Progenitor cell of endocrine pancreas (in vitro differentiated cells): ENCODE measurements around the gene MTHFD1. TPM values are rescaled to one million over a fixed set of nuclear protein-coding genes. Genes with fewer than 3 reads are reported as not detected.

Source experiments
- DNase-seq: peaks from one replicate; pipeline ENCODE4 v3.0.0; 2021; ENCODE audit warnings: low spot score; ENCODE audit not compliant: unreplicated experiment
- H3K27ac Mint-ChIP-seq: 2 replicates; pipeline ENCODE4 v1.8.0; 2021; ENCODE audit warnings: mild to moderate bottlenecking, moderate library complexity, mixed read lengths
- H3K27me3 Mint-ChIP-seq: 2 replicates; pipeline ENCODE4 v1.8.0; 2021; ENCODE audit warnings: mixed read lengths
- H3K36me3 Mint-ChIP-seq: 2 replicates; pipeline ENCODE4 v1.8.0; 2022; ENCODE audit warnings: mixed read lengths; ENCODE audit not compliant: insufficient read depth
- H3K4me1 Mint-ChIP-seq: 2 replicates; pipeline ENCODE4 v1.8.0; 2021; ENCODE audit warnings: low read depth, mixed read lengths
- H3K4me3 Mint-ChIP-seq: 2 replicates; pipeline ENCODE4 v1.8.0; 2021; ENCODE audit warnings: low read depth, mild to moderate bottlenecking, moderate library complexity, mixed read lengths
- H3K9me3 Mint-ChIP-seq: 2 replicates; pipeline ENCODE4 v1.8.0; 2021; ENCODE audit warnings: low read depth, mixed read lengths
- CTCF ChIP-seq: fragments of 200-600 bp; sonication (generic); IDR thresholded peaks from one replicate; pipeline ENCODE4 v1.5.0; 2021; ENCODE audit warnings: antibody characterized with exemption, mild to moderate bottlenecking; ENCODE audit not compliant: unreplicated experiment
- total RNA-seq: library from RNA; stranded (reverse); gene quantifications from 2 replicates; pipeline ENCODE4 v1.2.1, GENCODE V29; 2021

Gene MTHFD1
- total RNA-seq, 1 donor from 2014 or later: 70.3 TPM

GRCh38 chr14:64493455-64493854 is 105.3 kb downstream of the MTHFD1 start:
- Mint-ChIP-seq H3K9me3 (no peaks in the 10 kb centered on the region), H3K4me1 (no peaks in the 10 kb centered on the region), H3K36me3 (peaks cover 4% of the 10 kb centered on the region), H3K4me3 (no peak overlapping the region), H3K27ac (peak overlapping the region; percentile 8), H3K27me3 (no peaks in the 10 kb centered on the region)
- no peak for TF ChIP-seq CTCF
- DNase-seq: no peak

GRCh38 chr14:64495252-64495651 is 107.1 kb downstream of the MTHFD1 start:
- peaks cover 3% of the 10 kb centered on the region for H3K4me1 Mint-ChIP-seq
- no peak overlapping the region for H3K4me3 Mint-ChIP-seq
- peaks cover 3% of the 10 kb centered on the region for H3K36me3 Mint-ChIP-seq
- no peaks in the 10 kb centered on the region for H3K9me3 Mint-ChIP-seq
- no peak overlapping the region for H3K27ac Mint-ChIP-seq
- H3K27me3 Mint-ChIP-seq: no peaks in the 10 kb centered on the region
- TF ChIP-seq CTCF: no peak
- no peak for DNase-seq

- Mint-ChIP-seq H3K4me1 (peaks cover 8% of the 10 kb centered on the region), H3K9me3 (no peaks in the 10 kb centered on the region), H3K27ac (no peak overlapping the region), H3K27me3 (no peaks in the 10 kb centered on the region), H3K4me3 (no peak overlapping the region), H3K36me3 (peaks cover 1% of the 10 kb centered on the region)
- no peak for DNase-seq
- no peak for TF ChIP-seq CTCF
Measured at GRCh38 chr14:64496764-64497163, 108.6 kb downstream of the MTHFD1 start.

GRCh38 chr14:64500088-64500487 is 111.9 kb downstream of the MTHFD1 start:
- H3K9me3 Mint-ChIP-seq: no peaks in the 10 kb centered on the region
- H3K27ac Mint-ChIP-seq: no peak overlapping the region
- DNase-seq: no peak
- H3K27me3 Mint-ChIP-seq: no peaks in the 10 kb centered on the region
- TF ChIP-seq CTCF: no peak
- peaks cover 19% of the 10 kb centered on the region for H3K4me1 Mint-ChIP-seq
- no peaks in the 10 kb centered on the region for H3K36me3 Mint-ChIP-seq
- H3K4me3 Mint-ChIP-seq: no peak overlapping the region

- H3K27me3 Mint-ChIP-seq: no peaks in the 10 kb centered on the region
- H3K36me3 Mint-ChIP-seq: no peaks in the 10 kb centered on the region
- H3K4me3 Mint-ChIP-seq: peak overlapping the region; percentile 77
- TF ChIP-seq CTCF: no peak
- peaks cover 27% of the 10 kb centered on the region for H3K4me1 Mint-ChIP-seq
- DNase-seq: no peak
- no peak overlapping the region for H3K27ac Mint-ChIP-seq
- no peaks in the 10 kb centered on the region for H3K9me3 Mint-ChIP-seq
Measured at GRCh38 chr14:64501411-64502171, 113.4 kb downstream of the MTHFD1 start.
